Motor neuron (in vitro differentiated cells): ENCODE measurements around the gene IL2RG. TPM values are rescaled to one million over a fixed set of nuclear protein-coding genes. Genes with fewer than 3 reads are reported as not detected.

Source experiments
- ATAC-seq, 8 experiments: fragments of 200-7000 bp; cut with Tn5 transposase; replicated peaks in 6 of 8; 2 replicates each; pipeline ENCODE4 v1.8.0; 2021; ENCODE audit warnings: mild to moderate bottlenecking in 8 of 8, moderate library complexity in 8 of 8
- H3K27ac ChIP-seq, 2 donors: fragments of 250-450 bp; sonication (Bioruptor Pico); 2 replicates each; pipeline ENCODE4 v1.9.0; 2021; ENCODE audit warnings: antibody characterized with exemption in 2 of 2, mild to moderate bottlenecking in 2 of 2, moderate library complexity in 1 of 2
- H3K4me1 ChIP-seq, 2 donors: fragments of 250-450 bp; sonication (Bioruptor Pico); replicated peaks in 1 of 2; 2 replicates each; pipeline ENCODE4 v1.6.1; 2021; ENCODE audit warnings: antibody characterized with exemption in 2 of 2, mild to moderate bottlenecking in 2 of 2, moderate library complexity in 1 of 2
- H3K4me3 ChIP-seq, 5 donors: fragments of 250-450 bp; sonication (Bioruptor Pico); 2 replicates each; pipeline ENCODE4 v1.9.0; 2021; ENCODE audit warnings: antibody characterized with exemption in 5 of 5, mild to moderate bottlenecking in 5 of 5, moderate library complexity in 4 of 5
- WGBS, 10 experiments: fragments of 450-650 bp; shearing (Covaris generic); methylation state at CpG; one replicate each; pipeline ENCODE4 v1.0.0; 2022; 5-methylcytosine and 5-hydroxymethylcytosine counted together
- in situ Hi-C, 9 experiments: fragments of 400-800 bp; cut with MboI; loops; one replicate each; pipeline ENCODE4 v1.15.0; 2021; ENCODE audit warnings: low sequenced_read_pairs in 9 of 9, low pct_unique_long_range_greater_than_20kb in 2 of 9; ENCODE audit not compliant: unreplicated experiment in 9 of 9
- total RNA-seq, 8 experiments: library from RNA; unstranded; fragments of 300-600 nt; gene quantifications; 2 replicates each; pipeline versions ENCODE4 v1.2.3 to v1.2.4, GENCODE V29; 2022

IL2RG gene
- total RNA-seq, 8 experiments from 2014 or later, result 0.11 to 0.77 (median 0.22) TPM; not detected in 2

- no peak overlapping the region for H3K4me3 ChIP-seq
- no peaks in the 10 kb centered on the region for H3K4me1 ChIP-seq
- in situ Hi-C loops, result no loop called here
- 57 to 100% methylated on average over 1 to 3 of the region's 4 CpGs; no CpG with 5 or more reads in 8 of the 10 experiments for WGBS, 10 experiments
- no peak for ATAC-seq
- H3K27ac ChIP-seq, result no peak overlapping the region
These were observed 28.6 kb downstream of the IL2RG start for GRCh38 chrX:71082822-71083221.

GRCh38 chrX:71082124-71082647, 29.2 kb downstream of the IL2RG start:
- H3K4me1 ChIP-seq, result no peaks in the 10 kb centered on the region
- no peak overlapping the region for H3K27ac ChIP-seq
- WGBS, 10 experiments, result 0 to 40% (median 29%) methylated on average over 1 to 5 of the region's 5 CpGs; no CpG with 5 or more reads in 7 of the 10 experiments
- peak in 1 of 8 experiments; percentile 62 for ATAC-seq
- in situ Hi-C loops, result no loop called here
- H3K4me3 ChIP-seq, result no peak overlapping the region

- H3K4me1 ChIP-seq, result no peaks in the 10 kb centered on the region
- no peak overlapping the region for H3K4me3 ChIP-seq
- ATAC-seq, result peak in 4 of 8 experiments; percentile 31 to 67 (median 32)
- 48 to 100% (median 50%) methylated on average over 1 to 3 of the region's 3 CpGs; no CpG with 5 or more reads in 7 of the 10 experiments for WGBS, 10 experiments
- in situ Hi-C loops, result no loop called here
- H3K27ac ChIP-seq, result no peak overlapping the region
These were observed 29.9 kb downstream of the IL2RG start for GRCh38 chrX:71081330-71082123.

GRCh38 chrX:71070531-71070930, 40.8 kb downstream of the IL2RG start:
- H3K4me3 ChIP-seq, result no peak overlapping the region
- peaks cover 4 to 6% of the 10 kb centered on the region in 2 donors for H3K4me1 ChIP-seq
- in situ Hi-C loops, result no loop called here
- 51 to 100% (median 93%) methylated on average over 1 to 5 of the region's 5 CpGs; no CpG with 5 or more reads in 4 of the 10 experiments for WGBS, 10 experiments
- H3K27ac ChIP-seq, result no peak overlapping the region
- ATAC-seq, result no peak

- WGBS, 10 experiments, result 0 to 41% (median 40%) methylated on average over 1 to 13 of the region's 73 CpGs; no CpG with 5 or more reads in 7 of the 10 experiments
- in situ Hi-C loops, result no loop called here
- peak; percentile 88 to 95 (median 95) for ATAC-seq
- peaks cover 4 to 6% of the 10 kb centered on the region in 2 donors for H3K4me1 ChIP-seq
- peak within 1 kb of the TSS; percentile 69 to 93 (median 82) for H3K4me3 ChIP-seq
- peak within 1 kb of the TSS; percentile 70 to 87 for H3K27ac ChIP-seq
These were observed 43.1 kb downstream of the IL2RG start, which contains the start of gene SNX12 for GRCh38 chrX:71068044-71068918. Gene SNX12 (minus strand): TSS chrX:71068334. CDS start chrX:71068306, 28 bp downstream.

GRCh38 chrX:71067712-71068043, 43.7 kb downstream of the IL2RG start:
- 0 to 60% (median 0%) methylated on average over 1 of the region's 10 CpGs; no CpG with 5 or more reads in 7 of the 10 experiments for WGBS, 10 experiments
- in situ Hi-C loops, result no loop called here
- H3K4me3 ChIP-seq, result peak overlapping the region; percentile 69 to 93 (median 82)
- ATAC-seq, result peak; percentile 4 to 21 (median 7)
- peaks cover 4 to 6% of the 10 kb centered on the region in 2 donors for H3K4me1 ChIP-seq
- H3K27ac ChIP-seq, result peak overlapping the region; percentile 70 to 87

- H3K27ac ChIP-seq, result no peak overlapping the region
- WGBS, 10 experiments, result 0 to 8% methylated on average over 1 to 2 of the region's 2 CpGs; no CpG with 5 or more reads in 8 of the 10 experiments
- in situ Hi-C loops, result no loop called here
These were observed 44.3 kb downstream of the IL2RG start for GRCh38 chrX:71067089-71067488.

GRCh38 chrX:71060127-71060526, 51.2 kb downstream of the IL2RG start:
- no peak overlapping the region for H3K27ac ChIP-seq

More at GRCh38 chrX:71067089-71067488, 44.3 kb downstream of the IL2RG start:
- peak overlapping the region; percentile 69 to 93 (median 82) for H3K4me3 ChIP-seq
- peaks cover 4 to 6% of the 10 kb centered on the region in 2 donors for H3K4me1 ChIP-seq
- no peak for ATAC-seq

GRCh38 chrX:71057848-71058530, 53.4 kb downstream of the IL2RG start:
- ATAC-seq, result peak in 2 of 8 experiments; percentile 56 to 60
- Histone ChIP-seq H3K4me1 (no peaks in the 10 kb centered on the region), H3K4me3 (no peak overlapping the region), H3K27ac (no peak overlapping the region)
- 21 to 100% (median 82%) methylated on average over 1 to 3 of the region's 3 CpGs; no CpG with 5 or more reads in 6 of the 10 experiments for WGBS, 10 experiments
- in situ Hi-C loops, result no loop called here

More at GRCh38 chrX:71060127-71060526, 51.2 kb downstream of the IL2RG start:
- Histone ChIP-seq H3K4me1 (no peaks in the 10 kb centered on the region), H3K4me3 (no peak overlapping the region)
- in situ Hi-C loops, result no loop called here
- no peak for ATAC-seq

Other genes starting within 250 kb of the IL2RG start
- gene TEX11, start 202.9 kb downstream of the IL2RG start, total RNA-seq, result under 1 TPM in 2 of 8 experiments, not detected in 6; 0.10 to 0.14 TPM
- gene SLC7A3, start 180.5 kb downstream of the IL2RG start, total RNA-seq, result 10 to 100 TPM in 4 of 8 experiments, 1 to 10 TPM in 2, not detected in 2; 1.7 to 28.9 (median 16.6) TPM
- gene SNX12, start 43.2 kb downstream of the IL2RG start, total RNA-seq, result 10 to 100 TPM; 35.8 to 75.0 (median 45.6) TPM
- gene FOXO4, start 15.7 kb downstream of the IL2RG start, total RNA-seq, result 10 to 100 TPM in 1 of 8 experiments, 1 to 10 TPM in 7; 2.8 to 11.9 (median 5.1) TPM
- gene CXorf65, start 4.8 kb downstream of the IL2RG start, total RNA-seq, result not detected
- 10 to 100 TPM; 14.5 to 40.8 (median 19.7) TPM for gene MED12, start 7.0 kb upstream of the IL2RG start, total RNA-seq
- gene NLGN3, start 33.3 kb upstream of the IL2RG start, total RNA-seq, result 10 to 100 TPM in 5 of 8 experiments, under 1 TPM in 3; 0.20 to 16.0 (median 10.8) TPM
- under 1 TPM in 3 of 8 experiments, not detected in 5; 0.14 to 0.52 (median 0.33) TPM for gene GJB1, start 111.6 kb upstream of the IL2RG start, total RNA-seq
- gene ZMYM3, start 142.6 kb upstream of the IL2RG start, total RNA-seq, result 10 to 100 TPM in 7 of 8 experiments, 1 to 10 TPM in 1; 9.5 to 33.9 (median 26.1) TPM
- gene NONO, start 172.1 kb upstream of the IL2RG start, total RNA-seq, result 100 to 1,000 TPM; 276 to 526 (median 303) TPM
- gene ITGB1BP2, start 190.2 kb upstream of the IL2RG start, total RNA-seq, result 1 to 10 TPM in 5 of 8 experiments, under 1 TPM in 3; 0.56 to 2.7 (median 1.2) TPM